GM12878 (cell line): ENCODE data around the gene SLC15A1.

ENCODE experiments used
- BMI1 ChIP-seq: fragments of 450-650 bp; IDR thresholded peaks from 2 replicates; pipeline ENCODE4 v1.6.1; 2016; ENCODE audit warnings: mild to moderate bottlenecking, moderate library complexity, borderline replicate concordance
- POLR2AphosphoS5 ChIP-seq: IDR thresholded peaks from 2 replicates; pipeline ENCODE4 v1.6.1; 2011; ENCODE audit warnings: mild to moderate bottlenecking, low read length, inconsistent platforms
- SPI1 ChIP-seq: IDR thresholded peaks from 2 replicates; pipeline ENCODE4 v1.6.1; 2011; ENCODE audit warnings: low read depth, mild to moderate bottlenecking, low read length, moderate library complexity, borderline replicate concordance; ENCODE audit not compliant: insufficient read depth
- TARDBP ChIP-seq: IDR thresholded peaks from 2 replicates; pipeline ENCODE4 v1.6.1; 2016; ENCODE audit warnings: borderline replicate concordance
- TCF3 ChIP-seq: IDR thresholded peaks from 2 replicates; pipeline ENCODE4 v1.6.1; 2012; ENCODE audit warnings: low read depth, mild to moderate bottlenecking, low read length, borderline replicate concordance; ENCODE audit not compliant: insufficient read depth
- ZNF24 ChIP-seq: fragments of 450-650 bp; IDR thresholded peaks from 2 replicates; pipeline ENCODE4 v1.6.1; 2017; ENCODE audit warnings: antibody characterized with exemption, mild to moderate bottlenecking
- TF ChIP-seq, protein P1 (sequence below), 3 experiments: IDR thresholded peaks in 2 of 3; conservative IDR thresholded peaks in 1 of 3; 2 replicates each; pipeline ENCODE4 v1.5.1; 2011; ENCODE audit warnings: low read depth in 3 of 3, low read length in 3 of 3, mild to moderate bottlenecking in 3 of 3, control low read depth in 2 of 3, moderate library complexity in 2 of 3, inconsistent platforms in 1 of 3, mixed read lengths in 1 of 3; ENCODE audit not compliant: control insufficient read depth in 2 of 3, insufficient read depth in 1 of 3; ENCODE audit errors: extremely low read depth in 1 of 3
- TF ChIP-seq, protein P2 (sequence below): IDR thresholded peaks from 2 replicates; pipeline ENCODE4 v1.6.1; 2011; ENCODE audit warnings: low read depth, low read length, improper control_type of control experiment, borderline replicate concordance

DNA sequence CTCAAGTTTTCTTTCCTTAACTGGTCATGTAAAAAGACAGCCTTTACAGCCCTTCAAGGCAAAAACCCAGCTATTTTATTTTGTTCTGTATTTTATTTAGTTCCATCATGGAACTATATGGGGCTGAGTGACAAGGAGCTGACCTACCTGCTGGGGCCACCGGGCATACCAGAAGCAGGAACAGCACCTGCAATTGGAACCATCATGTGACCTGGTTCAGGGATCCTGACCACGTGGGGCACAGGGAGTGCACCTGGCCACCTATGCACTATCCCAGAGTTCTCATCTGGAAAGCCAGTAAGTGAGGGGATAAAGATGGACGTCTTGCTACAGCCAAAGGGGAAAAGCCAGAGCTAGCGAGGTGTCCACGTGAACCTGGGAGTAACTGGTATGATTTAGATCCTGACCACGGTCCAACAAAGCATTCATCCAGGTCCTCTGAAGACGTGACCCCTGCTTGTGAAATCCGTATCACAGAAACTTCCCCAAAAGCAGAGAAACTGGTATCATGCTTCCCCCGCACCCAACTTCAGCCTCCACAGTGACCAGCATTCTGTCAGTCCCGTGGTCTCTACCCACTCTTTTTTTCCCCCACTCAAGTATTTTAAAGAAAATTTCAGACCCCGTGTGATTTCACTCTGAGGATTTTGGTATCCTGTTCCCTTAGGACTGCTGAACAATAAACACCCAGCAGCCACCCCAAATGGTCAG is 40.5 kb upstream of the SLC15A1 start:
- TF ChIP-seq SPI1 (no peak), POLR2AphosphoS5 (no peak), BMI1 (no peak), TCF3 (no peak), TARDBP (no peak), ZNF24 (no peak)
- TF ChIP-seq, protein P1, sequence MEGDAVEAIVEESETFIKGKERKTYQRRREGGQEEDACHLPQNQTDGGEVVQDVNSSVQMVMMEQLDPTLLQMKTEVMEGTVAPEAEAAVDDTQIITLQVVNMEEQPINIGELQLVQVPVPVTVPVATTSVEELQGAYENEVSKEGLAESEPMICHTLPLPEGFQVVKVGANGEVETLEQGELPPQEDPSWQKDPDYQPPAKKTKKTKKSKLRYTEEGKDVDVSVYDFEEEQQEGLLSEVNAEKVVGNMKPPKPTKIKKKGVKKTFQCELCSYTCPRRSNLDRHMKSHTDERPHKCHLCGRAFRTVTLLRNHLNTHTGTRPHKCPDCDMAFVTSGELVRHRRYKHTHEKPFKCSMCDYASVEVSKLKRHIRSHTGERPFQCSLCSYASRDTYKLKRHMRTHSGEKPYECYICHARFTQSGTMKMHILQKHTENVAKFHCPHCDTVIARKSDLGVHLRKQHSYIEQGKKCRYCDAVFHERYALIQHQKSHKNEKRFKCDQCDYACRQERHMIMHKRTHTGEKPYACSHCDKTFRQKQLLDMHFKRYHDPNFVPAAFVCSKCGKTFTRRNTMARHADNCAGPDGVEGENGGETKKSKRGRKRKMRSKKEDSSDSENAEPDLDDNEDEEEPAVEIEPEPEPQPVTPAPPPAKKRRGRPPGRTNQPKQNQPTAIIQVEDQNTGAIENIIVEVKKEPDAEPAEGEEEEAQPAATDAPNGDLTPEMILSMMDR (IDR thresholded peaks at IDR 0.05 in 2 of 3, conservative IDR thresholded peaks at IDR 0.05 in 1 of 3; ENCODE audit: control insufficient read depth in 2 of 3, extremely low read depth in 1 of 3, insufficient read depth in 1 of 3, low read depth in 3 of 3, low read length in 3 of 3), result no peak
- TF ChIP-seq, protein P2, sequence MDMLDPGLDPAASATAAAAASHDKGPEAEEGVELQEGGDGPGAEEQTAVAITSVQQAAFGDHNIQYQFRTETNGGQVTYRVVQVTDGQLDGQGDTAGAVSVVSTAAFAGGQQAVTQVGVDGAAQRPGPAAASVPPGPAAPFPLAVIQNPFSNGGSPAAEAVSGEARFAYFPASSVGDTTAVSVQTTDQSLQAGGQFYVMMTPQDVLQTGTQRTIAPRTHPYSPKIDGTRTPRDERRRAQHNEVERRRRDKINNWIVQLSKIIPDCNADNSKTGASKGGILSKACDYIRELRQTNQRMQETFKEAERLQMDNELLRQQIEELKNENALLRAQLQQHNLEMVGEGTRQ, result no peak
